Suppressor macrophage treated with lipopolysaccharide for 1 hour (primary cell): Measurements from ENCODE around the gene FOXP1.

Source experiments
- DNase-seq, 3 donors: peaks; one replicate each; pipeline ENCODE4 v3.0.0-alpha.2; 2020 to 2022

FOXP1 gene

GRCh38 chr3:71503525-71504249 lies 79.8 kb downstream of the FOXP1 start:
- peak in 2 of 3 donors; percentile 66 to 92 for DNase-seq

GRCh38 chr3:71502066-71502625 lies 81.4 kb downstream of the FOXP1 start:
- no peak for DNase-seq

GRCh38 chr3:71500696-71501095 lies 82.8 kb downstream of the FOXP1 start:
- no peak for DNase-seq

GRCh38 chr3:71499227-71499876 lies 84.2 kb downstream of the FOXP1 start:
- DNase-seq, result no peak

GRCh38 chr3:71498543-71498942 lies 85.0 kb downstream of the FOXP1 start:
- no peak for DNase-seq

- no peak for DNase-seq
Measured at GRCh38 chr3:71497971-71498444, 85.5 kb downstream of the FOXP1 start.

- no peak for DNase-seq
Measured at GRCh38 chr3:71497367-71497897, 86.1 kb downstream of the FOXP1 start.

GRCh38 chr3:71495708-71496472 lies 87.6 kb downstream of the FOXP1 start:
- peak; percentile 75 to 91 (median 89) for DNase-seq

- peak; percentile 33 to 71 (median 59) for DNase-seq
Measured at GRCh38 chr3:71494212-71494611, 89.3 kb downstream of the FOXP1 start.

- DNase-seq, result peak in 1 of 3 donors; percentile 51
Measured at GRCh38 chr3:71492974-71493771, 90.4 kb downstream of the FOXP1 start.

- DNase-seq, result no peak
Measured at GRCh38 chr3:71492566-71492965, 91.0 kb downstream of the FOXP1 start.

GRCh38 chr3:71491154-71491752 lies 92.3 kb downstream of the FOXP1 start:
- no peak for DNase-seq

- no peak for DNase-seq
Measured at GRCh38 chr3:71490692-71491091, 92.8 kb downstream of the FOXP1 start.

- no peak for DNase-seq
Measured at GRCh38 chr3:71489315-71489761, 94.2 kb downstream of the FOXP1 start.

- DNase-seq, result no peak
Measured at GRCh38 chr3:71488882-71489281, 94.6 kb downstream of the FOXP1 start.

- DNase-seq, result no peak
Measured at GRCh38 chr3:71488391-71488809, 95.1 kb downstream of the FOXP1 start.

- DNase-seq, result peak; percentile 15 to 52 (median 37)
Measured at GRCh38 chr3:71487418-71487817, 96.1 kb downstream of the FOXP1 start.

GRCh38 chr3:71486831-71487230 lies 96.7 kb downstream of the FOXP1 start:
- no peak for DNase-seq

- DNase-seq, result no peak
Measured at GRCh38 chr3:71485896-71486295, 97.6 kb downstream of the FOXP1 start.

- no peak for DNase-seq
Measured at GRCh38 chr3:71484452-71484851, 99.1 kb downstream of the FOXP1 start.

- no peak for DNase-seq
Measured at GRCh38 chr3:71484047-71484446, 99.5 kb downstream of the FOXP1 start.

- DNase-seq, result no peak
Measured at GRCh38 chr3:71482771-71483170, 100.8 kb downstream of the FOXP1 start.
